ENCODE data around the gene DOLPP1. TPM values are rescaled to one million over a fixed set of nuclear protein-coding genes. Genes with fewer than 3 reads are reported as not detected.

The DOLPP1 gene
- total RNA-seq, 1 donor from 2014 or later, result 9.5 TPM

- TF ChIP-seq, protein P1, sequence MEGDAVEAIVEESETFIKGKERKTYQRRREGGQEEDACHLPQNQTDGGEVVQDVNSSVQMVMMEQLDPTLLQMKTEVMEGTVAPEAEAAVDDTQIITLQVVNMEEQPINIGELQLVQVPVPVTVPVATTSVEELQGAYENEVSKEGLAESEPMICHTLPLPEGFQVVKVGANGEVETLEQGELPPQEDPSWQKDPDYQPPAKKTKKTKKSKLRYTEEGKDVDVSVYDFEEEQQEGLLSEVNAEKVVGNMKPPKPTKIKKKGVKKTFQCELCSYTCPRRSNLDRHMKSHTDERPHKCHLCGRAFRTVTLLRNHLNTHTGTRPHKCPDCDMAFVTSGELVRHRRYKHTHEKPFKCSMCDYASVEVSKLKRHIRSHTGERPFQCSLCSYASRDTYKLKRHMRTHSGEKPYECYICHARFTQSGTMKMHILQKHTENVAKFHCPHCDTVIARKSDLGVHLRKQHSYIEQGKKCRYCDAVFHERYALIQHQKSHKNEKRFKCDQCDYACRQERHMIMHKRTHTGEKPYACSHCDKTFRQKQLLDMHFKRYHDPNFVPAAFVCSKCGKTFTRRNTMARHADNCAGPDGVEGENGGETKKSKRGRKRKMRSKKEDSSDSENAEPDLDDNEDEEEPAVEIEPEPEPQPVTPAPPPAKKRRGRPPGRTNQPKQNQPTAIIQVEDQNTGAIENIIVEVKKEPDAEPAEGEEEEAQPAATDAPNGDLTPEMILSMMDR (IDR thresholded peaks at IDR 0.05), result no peak
- intact Hi-C loops (cut with DNase I), result loop anchor here (10.0 kb wide), 1 partner anchor 478 kb away; no protein-coding TSS in a partner anchor
- Histone ChIP-seq H3K27me3 (ENCODE audit: low read depth) (no peaks in the 10 kb centered on the region), H3K36me3 (peaks cover 62% of the 10 kb centered on the region), H3K9me3 (no peaks in the 10 kb centered on the region), H3K4me3 (no peak overlapping the region), H3K27ac (no peak overlapping the region), H3K4me1 (peaks cover 51% of the 10 kb centered on the region)
- ATAC-seq (no peak), DNase-seq (no peak)
These were observed 55.6 kb downstream of the DOLPP1 start for GRCh38 chr9:129136446-129137035.

DNA sequence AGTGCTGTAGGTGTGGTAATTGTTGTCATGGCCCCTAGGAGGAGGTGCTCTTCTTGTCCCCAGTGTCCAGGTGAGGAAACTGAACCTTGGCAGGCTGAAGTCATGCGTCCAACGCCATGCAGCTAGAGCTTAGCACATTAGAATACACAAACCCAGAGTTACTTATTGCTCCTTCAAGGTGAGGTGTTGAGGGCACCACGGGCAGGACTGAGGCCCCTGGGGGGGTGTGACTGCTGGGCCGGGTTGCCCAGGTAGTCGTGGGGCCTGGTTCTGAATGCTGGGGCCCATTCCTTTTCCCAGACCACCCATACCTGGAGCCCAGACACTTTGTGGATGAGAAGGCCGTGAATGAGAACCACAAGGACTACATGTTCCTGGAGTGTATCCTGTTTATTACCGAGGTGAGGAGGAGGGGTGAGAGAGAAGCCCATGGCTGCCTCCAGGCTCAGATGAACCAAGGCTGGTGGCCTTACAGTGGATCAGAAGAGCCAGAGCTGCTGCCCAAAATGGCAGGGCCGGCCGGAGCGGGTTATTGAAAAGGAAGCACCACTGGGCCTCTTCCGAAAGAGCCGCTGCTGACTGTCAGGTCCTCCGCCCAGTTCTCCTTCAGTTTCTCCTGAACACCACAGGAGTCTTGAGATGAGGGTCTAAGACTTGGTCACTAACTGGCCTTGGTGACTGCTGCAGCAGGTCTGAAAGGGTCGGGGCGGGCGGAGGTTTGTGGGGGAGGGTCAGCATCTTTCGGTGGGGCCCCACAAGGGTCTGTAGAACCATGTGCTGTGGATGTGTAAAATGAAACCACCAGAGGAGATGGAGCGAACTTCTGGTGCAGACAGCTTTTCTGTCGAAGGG, 56.6 kb downstream of the DOLPP1 start:
- no peak overlapping the region for H3K4me3 ChIP-seq
- peaks cover 57% of the 10 kb centered on the region for H3K4me1 ChIP-seq
- peak overlapping the region; percentile 100 for H3K27ac ChIP-seq
- DNase-seq, result no peak
- peaks cover 59% of the 10 kb centered on the region for H3K36me3 ChIP-seq
- no peaks in the 10 kb centered on the region for H3K9me3 ChIP-seq
- TF ChIP-seq, protein P1 (IDR thresholded peaks at IDR 0.05), result no peak
- intact Hi-C loops (cut with DNase I), result loop anchor here (10.0 kb wide), 1 partner anchor 477 kb away; no protein-coding TSS in a partner anchor
- no peaks in the 10 kb centered on the region for H3K27me3 ChIP-seq (ENCODE audit: low read depth)
- ATAC-seq, result no peak

DNA sequence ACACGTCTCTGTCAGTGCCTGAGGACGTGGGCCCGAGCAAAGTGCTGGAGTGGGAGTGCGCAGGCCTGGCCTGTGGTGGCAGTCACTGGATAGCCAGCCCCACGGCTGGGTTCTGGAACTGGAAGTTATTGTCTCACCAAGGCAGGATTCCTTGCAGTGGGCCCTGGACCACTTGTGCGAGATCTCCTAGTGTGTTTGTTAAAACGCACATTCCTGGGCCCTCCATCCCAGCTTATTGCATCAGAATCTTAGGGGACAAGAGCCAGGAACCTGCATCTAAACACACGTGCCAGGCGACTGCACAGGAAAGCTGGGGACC, 57.2 kb downstream of the DOLPP1 start:
- Histone ChIP-seq H3K9me3 (no peaks in the 10 kb centered on the region), H3K27ac (peak overlapping the region; percentile 100), H3K27me3 (ENCODE audit: low read depth) (no peaks in the 10 kb centered on the region), H3K4me1 (peaks cover 62% of the 10 kb centered on the region), H3K36me3 (peaks cover 56% of the 10 kb centered on the region), H3K4me3 (peak overlapping the region; percentile 65)
- intact Hi-C loops (cut with DNase I), result loop anchor here (10.0 kb wide), 1 partner anchor 477 kb away; no protein-coding TSS in a partner anchor
- TF ChIP-seq, protein P1 (IDR thresholded peaks at IDR 0.05), result no peak
- ATAC-seq (no peak), DNase-seq (no peak)

- TF ChIP-seq, protein P1 (IDR thresholded peaks at IDR 0.05), result no peak
- Histone ChIP-seq H3K27me3 (ENCODE audit: low read depth) (no peaks in the 10 kb centered on the region), H3K4me3 (peak overlapping the region; percentile 65), H3K27ac (peak overlapping the region; percentile 100), H3K36me3 (peaks cover 50% of the 10 kb centered on the region), H3K9me3 (no peaks in the 10 kb centered on the region), H3K4me1 (peaks cover 68% of the 10 kb centered on the region)
- intact Hi-C loops (cut with DNase I), result loop anchor here (10.0 kb wide), 1 partner anchor 476 kb away; no protein-coding TSS in a partner anchor
- ATAC-seq (peak in 1 of 2 donors; percentile 1), DNase-seq (no peak)
These were observed 57.7 kb downstream of the DOLPP1 start for GRCh38 chr9:129138476-129139232.
